Mammary microvascular endothelial cell (primary cell): ENCODE measurements around the gene PDE8A. TPM values are rescaled to one million over a fixed set of nuclear protein-coding genes. Genes with fewer than 3 reads are reported as not detected.

ENCODE experiments used
- total RNA-seq: library from RNA; depleted of rRNA; stranded (reverse); fragments of >200 nt; gene quantifications from 2 replicates; pipeline ENCODE4 v1.2.3, GENCODE V29; 2015

The PDE8A gene, protein sequence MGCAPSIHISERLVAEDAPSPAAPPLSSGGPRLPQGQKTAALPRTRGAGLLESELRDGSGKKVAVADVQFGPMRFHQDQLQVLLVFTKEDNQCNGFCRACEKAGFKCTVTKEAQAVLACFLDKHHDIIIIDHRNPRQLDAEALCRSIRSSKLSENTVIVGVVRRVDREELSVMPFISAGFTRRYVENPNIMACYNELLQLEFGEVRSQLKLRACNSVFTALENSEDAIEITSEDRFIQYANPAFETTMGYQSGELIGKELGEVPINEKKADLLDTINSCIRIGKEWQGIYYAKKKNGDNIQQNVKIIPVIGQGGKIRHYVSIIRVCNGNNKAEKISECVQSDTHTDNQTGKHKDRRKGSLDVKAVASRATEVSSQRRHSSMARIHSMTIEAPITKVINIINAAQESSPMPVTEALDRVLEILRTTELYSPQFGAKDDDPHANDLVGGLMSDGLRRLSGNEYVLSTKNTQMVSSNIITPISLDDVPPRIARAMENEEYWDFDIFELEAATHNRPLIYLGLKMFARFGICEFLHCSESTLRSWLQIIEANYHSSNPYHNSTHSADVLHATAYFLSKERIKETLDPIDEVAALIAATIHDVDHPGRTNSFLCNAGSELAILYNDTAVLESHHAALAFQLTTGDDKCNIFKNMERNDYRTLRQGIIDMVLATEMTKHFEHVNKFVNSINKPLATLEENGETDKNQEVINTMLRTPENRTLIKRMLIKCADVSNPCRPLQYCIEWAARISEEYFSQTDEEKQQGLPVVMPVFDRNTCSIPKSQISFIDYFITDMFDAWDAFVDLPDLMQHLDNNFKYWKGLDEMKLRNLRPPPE
- 28.5 and 31.5 TPM in 2 replicates for total RNA-seq

DNA sequence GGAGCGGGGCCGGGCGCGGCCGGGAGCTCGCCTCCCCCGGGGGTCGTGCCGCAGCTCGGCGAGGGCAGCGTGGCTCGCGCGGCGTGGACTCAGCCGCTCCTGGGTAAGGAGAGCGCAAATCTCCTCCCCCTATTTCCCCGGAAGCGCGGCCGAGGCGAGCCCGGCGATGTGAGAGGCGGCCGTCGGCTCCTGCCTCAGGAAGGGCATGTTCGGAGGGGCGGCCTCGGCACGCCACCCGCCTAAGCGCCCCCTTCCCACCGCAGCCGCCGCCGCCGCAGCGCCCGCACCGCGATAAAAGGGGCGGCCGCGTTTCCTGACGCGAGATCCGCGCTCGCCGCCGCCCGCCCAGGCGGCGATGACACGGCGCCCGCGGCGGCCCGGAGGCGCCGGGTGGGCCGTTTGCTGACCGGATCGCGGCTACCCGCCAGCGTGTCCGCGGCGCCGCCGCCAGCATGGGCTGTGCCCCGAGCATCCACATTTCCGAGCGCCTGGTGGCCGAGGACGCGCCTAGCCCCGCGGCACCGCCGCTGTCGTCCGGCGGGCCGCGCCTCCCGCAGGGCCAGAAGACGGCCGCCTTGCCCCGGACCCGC is at the start of gene PDE8A:
TSS of gene PDE8A (plus strand) at position 146 of the 590 bp plus-strand sequence. CDS start at position 453, 307 bp downstream.

Other genes starting within 250 kb of the PDE8A start
- 10.3 and 10.7 TPM in 2 replicates for gene ZNF592, start 233.3 kb upstream of the PDE8A start, total RNA-seq
- 22.2 and 30.7 TPM in 2 replicates for gene ALPK3, start 164.5 kb upstream of the PDE8A start, total RNA-seq
- not detected in 2 replicates for gene SLC28A1, start 97.2 kb upstream of the PDE8A start, total RNA-seq